Glomerular visceral epithelial cell (primary cell): ENCODE measurements around the gene TBC1D4.
"Not testable (repeated sequence)": the region's sequence is repeated elsewhere in the genome, so short reads cannot be mapped to it uniquely, and the experiment has no call there.

Experiments
- DNase-seq: peaks from one replicate; pipeline ENCODE4 v3.0.0-alpha.2; 2016; ENCODE audit errors: extremely low spot score

The TBC1D4 gene

GRCh38 chr13:75271846-75272245 is 210.1 kb downstream of the TBC1D4 start:
- DNase-seq, result peak; percentile 25

- DNase-seq, result not testable (repeated sequence)
Measured at GRCh38 chr13:75268481-75268880, 213.5 kb downstream of the TBC1D4 start.

GRCh38 chr13:75264611-75265010 is 217.4 kb downstream of the TBC1D4 start:
- no peak for DNase-seq

GRCh38 chr13:75263741-75264407 is 218.1 kb downstream of the TBC1D4 start:
- peak; percentile 37 for DNase-seq

- DNase-seq, result peak; percentile 47
Measured at GRCh38 chr13:75258159-75258782, 223.7 kb downstream of the TBC1D4 start.

- peak; percentile 60 for DNase-seq
Measured at GRCh38 chr13:75256922-75257321, 225.0 kb downstream of the TBC1D4 start.

GRCh38 chr13:75255653-75256052 is 226.3 kb downstream of the TBC1D4 start:
- DNase-seq, result no peak

- no peak for DNase-seq
Measured at GRCh38 chr13:75255147-75255546, 226.8 kb downstream of the TBC1D4 start.

- DNase-seq, result no peak
Measured at GRCh38 chr13:75251188-75251587, 230.8 kb downstream of the TBC1D4 start.

GRCh38 chr13:75250526-75251178 is 231.3 kb downstream of the TBC1D4 start:
- DNase-seq, result peak; percentile 85

- DNase-seq, result not testable (repeated sequence)
Measured at GRCh38 chr13:75245578-75245977, 236.4 kb downstream of the TBC1D4 start.

GRCh38 chr13:75240240-75240639 is 241.7 kb downstream of the TBC1D4 start:
- DNase-seq, result not testable (repeated sequence)

GRCh38 chr13:75236774-75237173 is 245.2 kb downstream of the TBC1D4 start:
- no peak for DNase-seq
